HepG2 (cell line): Measurements from ENCODE around the gene RBM19. TPM values are rescaled to one million over a fixed set of nuclear protein-coding genes. Genes with fewer than 3 reads are reported as not detected.
"Not testable (repeated sequence)": the region's sequence is repeated elsewhere in the genome, so short reads cannot be mapped to it uniquely, and the experiment has no call there.

Experiments
- ATAC-seq: fragments of 200-7000 bp; cut with Tn5 transposase; 3 replicates; pipeline ENCODE4 v1.9.1; 2020; ENCODE audit warnings: mild to moderate bottlenecking, moderate library complexity
- BruUV-seq: library from RNA; stranded (reverse); fragments of 400-500 nt; replicated peaks from 2 replicates; lab custom pipeline; 2021; lab: Mats Ljungman, UMichigan
- CTCF ChIA-PET: fragments of 300-600 bp; formaldehyde crosslinking; extraction: SDS; loops from one replicate; lab custom pipeline; 2021; ENCODE audit warnings: low total read pairs, inconsistent platforms, low intra/inter-chr PET ratio; lab: Yijun Ruan, JAX
- POLR2A ChIA-PET: fragments of 350-600 bp; sonication (Branson Sonifier 250); formaldehyde crosslinking; loops from one replicate; lab custom pipeline; 2020; ENCODE audit warnings: antibody characterized with exemption, inconsistent platforms; lab: Yijun Ruan, JAX
- DNase-seq: peaks from one replicate; pipeline ENCODE4 v3.0.0-alpha.2; 2015; ENCODE audit warnings: low spot score
- FAIRE-seq: peaks from 3 replicates; lab custom pipeline; 2011; peaks lifted over from hg19 to GRCh38; lab: Jason Lieb, UNC
- H2AFZ ChIP-seq: one replicate; pipeline ENCODE4 v1.6.1; 2011; ENCODE audit warnings: low read length, inconsistent platforms
- H3K27ac ChIP-seq: fragments of 300-600 bp; 3 replicates; pipeline ENCODE4 v1.8.0; 2011; ENCODE audit warnings: mixed run types, mild to moderate bottlenecking, mixed read lengths, low read length, inconsistent platforms; ENCODE audit not compliant: insufficient read depth; ENCODE audit errors: extremely low read length
- H3K27me3 ChIP-seq, 2 experiments: fragments of 200-600 bp in 1 of 2; 2 replicates in 1 of 2; 3 replicates in 1 of 2; pipeline versions ENCODE4 v1.6.0 to v1.8.0; 2011; ENCODE audit warnings: low read length in 2 of 2, mild to moderate bottlenecking in 2 of 2, moderate library complexity in 2 of 2, inconsistent platforms in 1 of 2; ENCODE audit not compliant: insufficient read depth in 2 of 2, control insufficient read depth in 1 of 2
- H3K36me3 ChIP-seq, 2 experiments: fragments of 200-600 bp in 1 of 2; replicated peaks in 1 of 2; 2 replicates in 1 of 2; 3 replicates in 1 of 2; pipeline versions ENCODE4 v1.5.1 to v1.8.0; 2011; ENCODE audit warnings: low read length in 2 of 2, inconsistent platforms in 1 of 2; ENCODE audit not compliant: insufficient read depth in 2 of 2, control insufficient read depth in 1 of 2
- H3K4me1 ChIP-seq: 2 replicates; pipeline ENCODE4 v1.5.1; 2012; ENCODE audit warnings: low read length, inconsistent platforms; ENCODE audit not compliant: insufficient read depth
- H3K4me2 ChIP-seq: 2 replicates; pipeline ENCODE4 v1.6.0; 2011; ENCODE audit warnings: low read depth, low read length, inconsistent platforms
- H3K4me3 ChIP-seq, 3 experiments: fragments of 200-600 bp in 1 of 3; sonication (generic), shearing (Covaris generic) in 1 of 3; replicated peaks in 1 of 3; 2 replicates each; pipeline ENCODE4 v1.5.1; 2011 to 2016; ENCODE audit warnings: low read length in 3 of 3, inconsistent platforms in 2 of 3, low read depth in 2 of 3, mild to moderate bottlenecking in 2 of 3, control low read depth in 1 of 3, mixed read lengths in 1 of 3; ENCODE audit not compliant: insufficient read depth in 1 of 3
- H3K79me2 ChIP-seq: one replicate; pipeline ENCODE4 v1.6.1; 2011; ENCODE audit warnings: low read length, inconsistent platforms; ENCODE audit not compliant: insufficient read depth
- H3K9ac ChIP-seq: 2 replicates; pipeline ENCODE4 v1.6.0; 2011; ENCODE audit warnings: mild to moderate bottlenecking, low read depth, low read length, inconsistent platforms; ENCODE audit not compliant: insufficient read depth
- H3K9me3 ChIP-seq: 2 replicates; pipeline ENCODE4 v1.5.1; 2012; ENCODE audit warnings: mild to moderate bottlenecking, low read length
- H4K20me1 ChIP-seq: 2 replicates; pipeline ENCODE4 v1.6.0; 2011; ENCODE audit warnings: inconsistent platforms, mild to moderate bottlenecking, low read length, moderate library complexity; ENCODE audit not compliant: insufficient read depth
- AHDC1 ChIP-seq: sonication (generic); formaldehyde crosslinking; IDR thresholded peaks from 2 replicates; pipeline ENCODE4 v1.5.1; 2020; ENCODE audit warnings: mild to moderate bottlenecking, missing genetic modification reagents, borderline replicate concordance
- ARID2 ChIP-seq: sonication (generic); formaldehyde crosslinking; IDR thresholded peaks from 2 replicates; pipeline ENCODE4 v1.8.1; 2022; ENCODE audit warnings: mild to moderate bottlenecking, missing genetic modification reagents, borderline replicate concordance
- CSRNP1 ChIP-seq: sonication (generic); formaldehyde crosslinking; IDR thresholded peaks from 2 replicates; pipeline ENCODE4 v1.8.1; 2023; ENCODE audit warnings: mild to moderate bottlenecking, missing genetic modification reagents
- NPAS2 ChIP-seq: sonication (generic); formaldehyde crosslinking; IDR thresholded peaks from 2 replicates; pipeline ENCODE4 v1.8.0; 2022; ENCODE audit warnings: mild to moderate bottlenecking, missing genetic modification reagents, borderline replicate concordance
- ZNF431 ChIP-seq: sonication (generic); formaldehyde crosslinking; IDR thresholded peaks from 2 replicates; pipeline ENCODE4 v1.9.0; 2022; ENCODE audit warnings: missing genetic modification reagents, low read depth, mild to moderate bottlenecking, borderline replicate concordance
- ZNF629 ChIP-seq: sonication (generic); formaldehyde crosslinking; conservative IDR thresholded peaks from 2 replicates; pipeline ENCODE4 v1.5.0; 2020; ENCODE audit warnings: missing genetic modification reagents
- WGBS: methylation state at CpG from one replicate; pipeline ENCODE4 v1.1.6; 2017; ENCODE audit warnings: low lambda C conversion rate; 5-methylcytosine and 5-hydroxymethylcytosine counted together
- in situ Hi-C: cut with HindIII; loops from 2 replicates; pipeline ENCODE4 v1.10.0; 2017; ENCODE audit warnings: low pct_unique_long_range_greater_than_20kb; ENCODE audit not compliant: extremely low pct_ligation_motif_present
- intact Hi-C: fragments of 100-400 bp; cut with micrococcal nuclease; formaldehyde crosslinking; loops from one replicate; pipeline ENCODE4 v1.10.0; 2022; ENCODE audit not compliant: unreplicated experiment
- polyA plus RNA-seq, 8 experiments: library from polyadenylated mRNA; depleted of rRNA in 3 of 8; stranded (reverse) in 7 of 8; unstranded in 1 of 8; fragments of >200 nt; fragmentation: Illumina TruSeq in 4 of 8; extraction: Trizol in 4 of 8; gene quantifications; 2 replicates each; pipeline versions ENCODE4 v1.2.1 to v1.2.3, GENCODE V29; 2011 to 2016; ENCODE audit warnings: low read depth in 4 of 8, missing spikeins in 1 of 8, mixed read lengths in 1 of 8; ENCODE audit not compliant: insufficient read depth in 1 of 8
- total RNA-seq, 5 experiments: library from RNA; depleted of rRNA; stranded (reverse); fragments of >200 nt; fragmentation: Illumina TruSeq; extraction: Trizol; gene quantifications; 2 replicates each; pipeline ENCODE4 v1.2.3, GENCODE V29; 2016; ENCODE audit warnings: low read depth in 1 of 5

RBM19 gene
- total and polyA plus RNA-seq, 2 of the 13 experiments (the other 11 are each of a cell fraction or from before 2014, with no cell fraction given): 19.3 to 32.2 TPM

DNA sequence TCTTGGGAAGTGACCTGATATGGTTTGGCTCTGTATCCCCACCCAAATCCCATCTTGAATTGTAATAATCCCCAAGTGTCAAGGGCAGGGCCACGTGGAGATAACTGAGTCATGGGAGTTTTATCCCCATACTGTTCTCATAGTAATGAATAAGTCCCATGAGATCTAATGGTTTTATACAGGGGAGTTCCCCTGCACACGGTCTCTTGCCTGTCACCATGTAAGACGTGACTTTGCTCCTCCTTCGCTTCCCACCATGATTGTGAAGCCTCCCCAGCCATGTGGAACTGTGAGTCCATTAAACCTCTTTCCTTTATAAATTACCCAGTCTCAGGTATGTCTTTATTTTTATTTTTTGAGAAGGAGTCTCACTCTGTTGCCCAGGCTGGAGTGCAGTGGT is 26.6 kb upstream of the RBM19 start:
- CTCF ChIA-PET, H2AFZ ChIP-seq, H3K27ac ChIP-seq, H3K9ac ChIP-seq, H3K79me2 ChIP-seq, ATAC-seq, H4K20me1 ChIP-seq, H3K36me3 ChIP-seq, BruUV-seq, H3K9me3 ChIP-seq, DNase-seq, intact Hi-C loops, POLR2A ChIA-PET, H3K4me3 ChIP-seq, FAIRE-seq, H3K4me2 ChIP-seq, H3K27me3 ChIP-seq: not testable (repeated sequence)
- peaks cover 32% of the 10 kb centered on the region for H3K4me1 ChIP-seq
- 38% methylated on average over 4 of the region's 4 CpGs for WGBS
- in situ Hi-C loops: loop anchor here (25.0 kb wide), 1 partner anchor 1920 kb away; no protein-coding TSS in a partner anchor
- TF ChIP-seq ZNF431: peak; percentile 61; the same call in 1 of the 2 replicates

DNA sequence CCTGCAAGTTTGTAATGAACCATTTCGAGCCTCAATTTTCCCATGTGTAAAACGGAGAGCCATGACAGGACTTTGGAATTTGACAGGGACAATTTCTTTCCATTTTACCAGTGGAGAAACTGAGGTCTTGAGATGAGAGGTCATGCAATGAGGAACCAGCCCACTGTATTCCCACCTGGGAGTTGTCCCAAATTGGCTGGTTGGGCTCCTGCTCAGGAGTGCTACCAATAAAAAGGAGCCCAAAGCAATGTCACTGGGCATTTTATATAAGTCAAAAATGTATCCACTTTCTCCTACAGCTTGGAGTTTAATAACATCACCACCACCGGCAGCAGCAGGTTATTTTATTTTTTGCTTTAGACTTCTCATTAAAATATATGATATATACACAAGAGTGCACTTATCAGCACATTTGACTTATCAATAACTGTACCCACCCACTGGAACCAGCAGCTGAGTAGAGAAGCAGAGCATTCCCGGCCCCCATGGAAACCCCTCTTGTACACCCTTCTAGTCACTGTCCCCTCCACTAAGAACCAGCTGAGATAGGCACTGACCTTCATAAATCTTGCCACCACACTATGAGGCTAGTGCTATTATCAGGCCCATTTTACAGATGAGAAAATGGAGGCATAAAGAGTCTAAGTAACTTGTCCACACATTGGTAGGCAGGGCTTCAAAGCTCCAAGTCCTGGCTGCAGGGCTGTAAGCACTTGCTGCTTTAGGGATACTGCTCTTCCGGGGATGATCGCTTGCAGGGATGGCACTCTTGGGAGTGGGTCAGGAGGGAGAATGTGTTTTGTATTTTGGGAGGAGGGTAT is 25.3 kb upstream of the RBM19 start:
- peaks cover 45% of the 10 kb centered on the region for H3K4me1 ChIP-seq
- BruUV-seq: no TSS peak
- no peak overlapping the region for H3K4me2 ChIP-seq
- FAIRE-seq (no peak), ATAC-seq (no peak), DNase-seq (no peak)
- no peaks in the 10 kb centered on the region for H3K79me2 ChIP-seq
- WGBS: 53% methylated on average over 6 of the region's 6 CpGs
- no peak overlapping the region for H3K9ac ChIP-seq
- no peak overlapping the region for H3K4me3 ChIP-seq
- H2AFZ ChIP-seq: no peak overlapping the region
- H3K27ac ChIP-seq: no peak overlapping the region
- ChIA-PET CTCF (no interaction called here), POLR2A (no interaction called here)
- no peaks in the 10 kb centered on the region for H3K36me3 ChIP-seq
- no peaks in the 10 kb centered on the region for H3K27me3 ChIP-seq
- no peaks in the 10 kb centered on the region for H4K20me1 ChIP-seq
- intact Hi-C loops (no loop called here), in situ Hi-C loops (loop anchor here (25.0 kb wide), 1 partner anchor 1921 kb away; no protein-coding TSS in a partner anchor)
- H3K9me3 ChIP-seq: no peaks in the 10 kb centered on the region
- no peak for TF ChIP-seq AHDC1
- peak; percentile 74 for TF ChIP-seq ZNF629 (CRISPR knock-in tag)
- no peak for TF ChIP-seq NPAS2
- no peak for TF ChIP-seq ARID2 (CRISPR knock-in tag)
- TF ChIP-seq CSRNP1: no peak
